ENCODE results near the gene PIGQ.

PIGQ gene

GRCh38 chr16:580141-580945 lies 10.6 kb downstream of the PIGQ start:
- Histone ChIP-seq H3K27me3 (replicated peaks; ENCODE audit: control insufficient read depth, insufficient read depth, low read length, poor library complexity, severe bottlenecking) (no peaks in the 10 kb centered on the region), H3K36me3 (ENCODE audit: control insufficient read depth, insufficient read depth, low read length) (no peaks in the 10 kb centered on the region), H3K4me1 (ENCODE audit: control insufficient read depth, insufficient read depth, low read length, poor library complexity, severe bottlenecking) (no peaks in the 10 kb centered on the region), H3K4me3 (ENCODE audit: insufficient read depth, low read depth, low read length, poor library complexity, severe bottlenecking) (no peak overlapping the region), H3K9me3 (ENCODE audit: control insufficient read depth, low read length) (no peaks in the 10 kb centered on the region), H3K27ac (ENCODE audit: insufficient read depth, low read length, poor library complexity, severe bottlenecking) (no peak overlapping the region)
- DNase-seq: no peak

- DNase-seq: no peak
- H3K27ac ChIP-seq (ENCODE audit: insufficient read depth, low read length, poor library complexity, severe bottlenecking): no peak overlapping the region
- no peaks in the 10 kb centered on the region for H3K4me1 ChIP-seq (ENCODE audit: control insufficient read depth, insufficient read depth, low read length, poor library complexity, severe bottlenecking)
- no peaks in the 10 kb centered on the region for H3K36me3 ChIP-seq (ENCODE audit: control insufficient read depth, insufficient read depth, low read length)
- H3K9me3 ChIP-seq (ENCODE audit: control insufficient read depth, low read length): no peaks in the 10 kb centered on the region
- H3K27me3 ChIP-seq (replicated peaks; ENCODE audit: control insufficient read depth, insufficient read depth, low read length, poor library complexity, severe bottlenecking): no peaks in the 10 kb centered on the region
- no peak overlapping the region for H3K4me3 ChIP-seq (ENCODE audit: insufficient read depth, low read depth, low read length, poor library complexity, severe bottlenecking)
Measured at GRCh38 chr16:580946-581498, 11.3 kb downstream of the PIGQ start.

- Histone ChIP-seq H3K4me3 (ENCODE audit: insufficient read depth, low read depth, low read length, poor library complexity, severe bottlenecking) (no peak overlapping the region), H3K4me1 (ENCODE audit: control insufficient read depth, insufficient read depth, low read length, poor library complexity, severe bottlenecking) (no peaks in the 10 kb centered on the region), H3K27me3 (replicated peaks; ENCODE audit: control insufficient read depth, insufficient read depth, low read length, poor library complexity, severe bottlenecking) (no peaks in the 10 kb centered on the region), H3K36me3 (ENCODE audit: control insufficient read depth, insufficient read depth, low read length) (no peaks in the 10 kb centered on the region), H3K9me3 (ENCODE audit: control insufficient read depth, low read length) (no peaks in the 10 kb centered on the region), H3K27ac (ENCODE audit: insufficient read depth, low read length, poor library complexity, severe bottlenecking) (no peak overlapping the region)
- no peak for DNase-seq
Measured at GRCh38 chr16:582218-582613, 12.4 kb downstream of the PIGQ start.

DNA sequence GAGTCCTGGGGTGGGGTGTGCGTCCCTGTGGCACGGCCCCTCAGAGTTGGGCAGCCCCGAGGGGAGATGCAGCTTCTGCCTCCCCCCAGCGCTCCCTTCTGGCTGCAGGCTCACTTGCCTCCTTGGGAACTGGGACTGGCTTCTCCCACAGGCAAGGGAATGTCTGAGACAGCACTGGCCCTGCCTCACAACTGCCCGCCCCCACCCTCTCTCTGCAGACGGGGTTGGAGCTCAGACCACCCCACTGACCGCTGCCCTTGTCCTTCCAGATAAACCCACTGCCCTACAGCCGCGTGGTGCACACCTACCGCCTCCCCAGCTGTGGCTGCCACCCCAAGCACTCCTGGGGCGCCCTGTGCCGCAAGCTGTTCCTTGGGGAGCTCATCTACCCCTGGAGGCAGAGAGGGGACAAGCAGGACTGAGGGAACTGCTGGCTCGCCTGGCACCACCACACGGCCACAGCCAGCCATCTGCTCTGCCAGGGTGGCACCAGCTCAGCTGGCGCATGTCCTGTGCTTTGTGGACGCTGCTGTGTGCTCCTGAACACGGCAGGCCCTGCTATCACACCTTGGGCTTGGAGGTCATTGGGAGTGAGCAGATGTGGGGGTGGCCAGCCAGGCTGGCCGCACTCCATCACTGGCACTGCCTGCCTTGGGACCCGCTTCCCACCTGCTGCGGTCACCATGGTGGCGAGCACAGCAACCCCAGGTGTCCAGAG lies 13.0 kb downstream of the PIGQ start:
- H3K36me3 ChIP-seq (ENCODE audit: control insufficient read depth, insufficient read depth, low read length): no peaks in the 10 kb centered on the region
- no peak overlapping the region for H3K4me3 ChIP-seq (ENCODE audit: insufficient read depth, low read depth, low read length, poor library complexity, severe bottlenecking)
- no peaks in the 10 kb centered on the region for H3K27me3 ChIP-seq (replicated peaks; ENCODE audit: control insufficient read depth, insufficient read depth, low read length, poor library complexity, severe bottlenecking)
- H3K9me3 ChIP-seq (ENCODE audit: control insufficient read depth, low read length): no peaks in the 10 kb centered on the region
- H3K4me1 ChIP-seq (ENCODE audit: control insufficient read depth, insufficient read depth, low read length, poor library complexity, severe bottlenecking): peaks cover under 1% of the 10 kb centered on the region
- no peak overlapping the region for H3K27ac ChIP-seq (ENCODE audit: insufficient read depth, low read length, poor library complexity, severe bottlenecking)
- no peak for DNase-seq

- Histone ChIP-seq H3K36me3 (ENCODE audit: control insufficient read depth, insufficient read depth, low read length) (no peaks in the 10 kb centered on the region), H3K4me3 (ENCODE audit: insufficient read depth, low read depth, low read length, poor library complexity, severe bottlenecking) (no peak overlapping the region), H3K9me3 (ENCODE audit: control insufficient read depth, low read length) (no peaks in the 10 kb centered on the region), H3K4me1 (ENCODE audit: control insufficient read depth, insufficient read depth, low read length, poor library complexity, severe bottlenecking) (peaks cover 2% of the 10 kb centered on the region), H3K27me3 (replicated peaks; ENCODE audit: control insufficient read depth, insufficient read depth, low read length, poor library complexity, severe bottlenecking) (no peaks in the 10 kb centered on the region), H3K27ac (ENCODE audit: insufficient read depth, low read length, poor library complexity, severe bottlenecking) (no peak overlapping the region)
- DNase-seq: no peak
Measured at GRCh38 chr16:583470-583814, 13.7 kb downstream of the PIGQ start.

DNA sequence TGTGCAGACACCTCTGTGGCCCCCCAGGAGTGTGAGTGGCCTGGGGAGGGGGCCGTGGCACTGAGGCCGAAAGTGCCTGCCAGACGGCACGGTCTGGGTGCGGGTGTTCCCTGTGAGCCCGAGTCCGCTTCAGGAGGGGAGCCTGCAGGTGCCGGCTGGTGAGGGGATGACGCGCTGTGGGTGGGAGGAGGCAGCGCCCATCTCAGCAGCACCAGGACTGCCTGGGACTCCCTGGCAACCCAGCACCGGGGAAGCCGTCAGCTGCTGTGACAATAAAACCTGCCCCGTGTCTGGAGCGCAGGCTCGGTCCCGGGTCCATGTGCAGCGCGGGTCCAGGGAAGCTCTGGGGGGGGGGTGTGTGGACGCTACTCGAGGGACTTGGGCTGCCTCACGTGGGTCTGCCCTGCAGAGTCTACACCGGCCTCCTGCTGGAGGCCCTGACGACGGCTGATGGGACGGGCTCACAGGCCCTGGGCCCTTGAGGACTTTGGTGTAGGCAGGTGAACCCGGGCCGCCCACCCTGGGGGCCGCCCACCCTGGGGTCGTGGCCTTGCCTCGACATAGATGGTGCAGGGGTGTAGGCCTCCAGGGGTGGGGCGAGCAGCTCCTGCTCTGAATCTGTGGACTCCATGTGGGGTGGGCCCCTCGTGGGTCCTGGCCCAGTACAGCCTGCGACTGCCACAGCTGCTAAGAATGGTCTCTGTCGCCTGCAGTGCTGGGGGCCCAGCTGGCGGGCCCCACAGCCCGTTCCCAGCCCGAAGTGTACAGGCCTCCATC lies 14.2 kb downstream of the PIGQ start:
- no peak for DNase-seq
- Histone ChIP-seq H3K9me3 (ENCODE audit: control insufficient read depth, low read length) (no peaks in the 10 kb centered on the region), H3K27ac (ENCODE audit: insufficient read depth, low read length, poor library complexity, severe bottlenecking) (no peak overlapping the region), H3K4me1 (ENCODE audit: control insufficient read depth, insufficient read depth, low read length, poor library complexity, severe bottlenecking) (peaks cover 4% of the 10 kb centered on the region), H3K27me3 (replicated peaks; ENCODE audit: control insufficient read depth, insufficient read depth, low read length, poor library complexity, severe bottlenecking) (no peaks in the 10 kb centered on the region), H3K4me3 (ENCODE audit: insufficient read depth, low read depth, low read length, poor library complexity, severe bottlenecking) (no peak overlapping the region), H3K36me3 (ENCODE audit: control insufficient read depth, insufficient read depth, low read length) (no peaks in the 10 kb centered on the region)

DNA sequence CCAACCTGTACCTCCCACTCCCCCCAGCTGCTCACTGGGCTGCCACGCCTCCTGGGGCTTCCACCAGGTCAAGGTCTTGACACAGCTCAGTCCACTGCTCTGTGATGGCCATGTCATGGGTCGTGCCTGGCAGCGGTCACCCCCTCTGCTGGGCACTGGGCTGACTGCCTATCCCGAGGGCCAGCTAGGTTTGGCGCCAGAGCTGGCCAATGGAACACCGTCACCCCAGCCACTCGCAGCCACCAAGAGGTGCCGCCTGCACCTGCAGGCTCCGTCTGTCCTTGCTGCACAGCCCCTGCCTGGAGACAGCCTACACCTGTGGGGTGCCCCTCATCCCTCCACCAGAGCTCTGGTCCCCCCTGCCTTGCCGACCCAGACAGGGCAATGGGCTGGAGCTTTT lies 15.6 kb downstream of the PIGQ start:
- Histone ChIP-seq H3K4me3 (ENCODE audit: insufficient read depth, low read depth, low read length, poor library complexity, severe bottlenecking) (no peak overlapping the region), H3K4me1 (ENCODE audit: control insufficient read depth, insufficient read depth, low read length, poor library complexity, severe bottlenecking) (peaks cover 6% of the 10 kb centered on the region), H3K27ac (ENCODE audit: insufficient read depth, low read length, poor library complexity, severe bottlenecking) (no peak overlapping the region), H3K9me3 (ENCODE audit: control insufficient read depth, low read length) (no peaks in the 10 kb centered on the region), H3K36me3 (ENCODE audit: control insufficient read depth, insufficient read depth, low read length) (no peaks in the 10 kb centered on the region), H3K27me3 (replicated peaks; ENCODE audit: control insufficient read depth, insufficient read depth, low read length, poor library complexity, severe bottlenecking) (no peaks in the 10 kb centered on the region)
- DNase-seq: no peak

- no peak for DNase-seq
- Histone ChIP-seq H3K4me1 (ENCODE audit: control insufficient read depth, insufficient read depth, low read length, poor library complexity, severe bottlenecking) (peaks cover 14% of the 10 kb centered on the region), H3K4me3 (ENCODE audit: insufficient read depth, low read depth, low read length, poor library complexity, severe bottlenecking) (no peak overlapping the region)
Measured at GRCh38 chr16:586047-586644, 16.4 kb downstream of the PIGQ start.

GRCh38 chr16:586645-587590 lies 17.1 kb downstream of the PIGQ start:
- no peak overlapping the region for H3K27ac ChIP-seq (ENCODE audit: insufficient read depth, low read length, poor library complexity, severe bottlenecking)
- H3K4me3 ChIP-seq (ENCODE audit: insufficient read depth, low read depth, low read length, poor library complexity, severe bottlenecking): no peak overlapping the region
- H3K36me3 ChIP-seq (ENCODE audit: control insufficient read depth, insufficient read depth, low read length): no peaks in the 10 kb centered on the region
- peaks cover 18% of the 10 kb centered on the region for H3K4me1 ChIP-seq (ENCODE audit: control insufficient read depth, insufficient read depth, low read length, poor library complexity, severe bottlenecking)
- no peak for DNase-seq
- H3K27me3 ChIP-seq (replicated peaks; ENCODE audit: control insufficient read depth, insufficient read depth, low read length, poor library complexity, severe bottlenecking): no peaks in the 10 kb centered on the region
- no peaks in the 10 kb centered on the region for H3K9me3 ChIP-seq (ENCODE audit: control insufficient read depth, low read length)

More at GRCh38 chr16:586047-586644, 16.4 kb downstream of the PIGQ start:
- Histone ChIP-seq H3K9me3 (ENCODE audit: control insufficient read depth, low read length) (no peaks in the 10 kb centered on the region), H3K27ac (ENCODE audit: insufficient read depth, low read length, poor library complexity, severe bottlenecking) (no peak overlapping the region), H3K36me3 (ENCODE audit: control insufficient read depth, insufficient read depth, low read length) (no peaks in the 10 kb centered on the region), H3K27me3 (replicated peaks; ENCODE audit: control insufficient read depth, insufficient read depth, low read length, poor library complexity, severe bottlenecking) (no peaks in the 10 kb centered on the region)

All from effector memory CD4-positive, alpha-beta T cell (primary cell).